Epithelial cell of esophagus (primary cell): ENCODE measurements around the gene NFRKB.
"Not testable (repeated sequence)": the region's sequence is repeated elsewhere in the genome, so short reads cannot be mapped to it uniquely, and the experiment has no call there.

Experiments used
- DNase-seq: peaks from one replicate; pipeline ENCODE4 v3.0.0; 2010; ENCODE audit warnings: low read depth
- H3K4me3 ChIP-seq: 2 replicates; pipeline ENCODE4 v1.5.1; 2011; ENCODE audit warnings: mild to moderate bottlenecking, low read length, control low read depth
- CTCF ChIP-seq: IDR thresholded peaks from 2 replicates; pipeline ENCODE4 v1.5.1; 2011; ENCODE audit warnings: low read depth, mild to moderate bottlenecking, low read length, control low read depth, inconsistent platforms; ENCODE audit not compliant: insufficient read depth; ENCODE audit errors: missing control alignments

Gene NFRKB

GRCh38 chr11:129856036-129856435, 39.3 kb downstream of the NFRKB start:
- H3K4me3 ChIP-seq = no peak overlapping the region
- TF ChIP-seq CTCF = no peak
- DNase-seq = no peak

- peak; percentile 40 for DNase-seq
- H3K4me3 ChIP-seq = no peak overlapping the region
- no peak for TF ChIP-seq CTCF
Measured at GRCh38 chr11:129855086-129855485, 40.3 kb downstream of the NFRKB start.

- H3K4me3 ChIP-seq = no peak overlapping the region
- peak; percentile 17 for DNase-seq
- no peak for TF ChIP-seq CTCF
Measured at GRCh38 chr11:129854232-129854805, 41.1 kb downstream of the NFRKB start.

GRCh38 chr11:129853518-129854231, 41.7 kb downstream of the NFRKB start:
- H3K4me3 ChIP-seq = no peak overlapping the region
- DNase-seq = peak; percentile 97
- TF ChIP-seq CTCF = no peak

GRCh38 chr11:129852125-129852740, 43.1 kb downstream of the NFRKB start:
- no peak overlapping the region for H3K4me3 ChIP-seq
- TF ChIP-seq CTCF = no peak
- DNase-seq = peak; percentile 64

- DNase-seq = no peak
- TF ChIP-seq CTCF = no peak
- H3K4me3 ChIP-seq = no peak overlapping the region
Measured at GRCh38 chr11:129849447-129850130, 45.8 kb downstream of the NFRKB start.

- H3K4me3 ChIP-seq, DNase-seq: not testable (repeated sequence)
Measured at GRCh38 chr11:129847361-129847760, 48.0 kb downstream of the NFRKB start.
